Muscle layer of duodenum (tissue), 2 donors: ENCODE data around the gene VAT1L.
A peak's percentile ranks its signal among the peaks of the same experiment; 100 is the strongest.
"Not testable (repeated sequence)": the region's sequence is repeated elsewhere in the genome, so short reads cannot be mapped to it uniquely, and the experiment has no call there.

Source experiments
- H3K27ac ChIP-seq: one replicate; pipeline ENCODE4 v1.7.0; 2013; ENCODE audit warnings: mild to moderate bottlenecking, low read length
- H3K27me3 ChIP-seq: one replicate; pipeline ENCODE4 v1.7.0; 2013; ENCODE audit warnings: low read depth, mild to moderate bottlenecking, control low read depth, low read length
- H3K36me3 ChIP-seq, 2 donors: one replicate each; pipeline ENCODE4 v1.7.0; 2013; ENCODE audit warnings: low read length in 2 of 2, control low read depth in 1 of 2, mild to moderate bottlenecking in 1 of 2; ENCODE audit not compliant: insufficient read depth in 2 of 2, control insufficient read depth in 1 of 2
- H3K4me1 ChIP-seq, 2 donors: one replicate each; pipeline ENCODE4 v1.7.0; 2013; ENCODE audit warnings: low read length in 2 of 2, mild to moderate bottlenecking in 2 of 2, control low read depth in 1 of 2, moderate library complexity in 1 of 2; ENCODE audit not compliant: insufficient read depth in 2 of 2, control insufficient read depth in 1 of 2
- H3K4me3 ChIP-seq, 2 donors: one replicate each; pipeline ENCODE4 v1.7.0; 2013; ENCODE audit warnings: low read length in 2 of 2, low read depth in 1 of 2, mild to moderate bottlenecking in 1 of 2
- H3K9me3 ChIP-seq, 2 donors: one replicate each; pipeline ENCODE4 v1.7.0; 2013; ENCODE audit warnings: low read length in 2 of 2, control low read depth in 1 of 2, mild to moderate bottlenecking in 1 of 2; ENCODE audit not compliant: control insufficient read depth in 1 of 2
- donor health status: healthy.

The VAT1L gene

DNA sequence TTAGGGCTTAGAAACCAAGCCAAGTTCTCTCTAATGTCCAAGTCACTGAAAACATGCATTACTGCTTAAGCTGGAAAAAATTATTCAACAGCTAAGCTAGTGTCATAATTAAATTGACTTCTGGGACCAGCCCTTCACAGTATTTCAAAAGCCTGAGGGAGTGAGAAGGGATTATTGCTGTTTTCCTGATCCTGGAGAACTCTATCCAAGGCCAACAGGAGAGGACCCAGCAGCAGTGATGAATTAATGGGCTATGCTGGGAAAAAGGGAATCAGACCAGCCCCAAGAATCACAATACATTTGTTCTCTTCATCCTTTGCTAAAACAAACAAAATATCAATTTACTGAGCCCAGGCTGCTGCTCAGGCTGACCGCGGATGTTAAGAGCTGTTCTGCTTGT lies 199.4 kb downstream of the VAT1L start:
- Histone ChIP-seq H3K4me1 (peaks cover 0 to 2% of the 10 kb centered on the region in 2 donors), H3K27me3 (no peaks in the 10 kb centered on the region), H3K36me3 (no peaks in the 10 kb centered on the region), H3K27ac (peak overlapping the region; percentile 42), H3K9me3 (no peaks in the 10 kb centered on the region), H3K4me3 (no peak overlapping the region)

GRCh38 chr16:77989846-77990245 lies 201.5 kb downstream of the VAT1L start:
- Histone ChIP-seq H3K4me1 (peaks cover 0 to 6% of the 10 kb centered on the region in 2 donors), H3K4me3 (no peak overlapping the region), H3K9me3 (no peaks in the 10 kb centered on the region), H3K27me3 (no peaks in the 10 kb centered on the region), H3K27ac (no peak overlapping the region), H3K36me3 (no peaks in the 10 kb centered on the region)

GRCh38 chr16:77991701-77992100 lies 203.3 kb downstream of the VAT1L start:
- no peaks in the 10 kb centered on the region for H3K27me3 ChIP-seq
- H3K27ac ChIP-seq = no peak overlapping the region
- H3K9me3 ChIP-seq = peaks cover 5 to 9% of the 10 kb centered on the region in 2 donors
- no peaks in the 10 kb centered on the region for H3K36me3 ChIP-seq
- H3K4me3 ChIP-seq = no peak overlapping the region
- peaks cover 0 to 6% of the 10 kb centered on the region in 2 donors for H3K4me1 ChIP-seq

DNA sequence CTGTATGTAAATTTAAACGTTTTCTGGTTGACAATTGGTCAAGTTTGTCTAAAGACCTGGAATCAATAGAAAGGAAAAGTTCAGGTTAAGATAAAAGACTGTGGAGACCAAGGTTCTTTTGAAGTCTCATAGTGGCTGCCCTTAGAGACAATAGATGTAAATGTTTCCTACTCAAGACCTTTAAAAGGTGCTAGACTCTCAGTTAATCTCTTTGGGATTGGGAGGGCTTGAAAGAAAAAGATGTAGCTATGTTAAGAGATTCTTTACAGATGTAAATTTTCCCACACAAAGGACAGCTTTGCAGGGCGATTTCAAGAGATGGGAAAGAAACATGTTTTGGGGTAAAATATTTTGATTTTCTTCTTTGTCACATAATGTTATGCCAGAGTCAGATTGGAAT lies 204.0 kb downstream of the VAT1L start:
- not testable (repeated sequence) for H3K4me3 ChIP-seq, H3K27me3 ChIP-seq, H3K4me1 ChIP-seq, H3K9me3 ChIP-seq, H3K36me3 ChIP-seq, H3K27ac ChIP-seq

DNA sequence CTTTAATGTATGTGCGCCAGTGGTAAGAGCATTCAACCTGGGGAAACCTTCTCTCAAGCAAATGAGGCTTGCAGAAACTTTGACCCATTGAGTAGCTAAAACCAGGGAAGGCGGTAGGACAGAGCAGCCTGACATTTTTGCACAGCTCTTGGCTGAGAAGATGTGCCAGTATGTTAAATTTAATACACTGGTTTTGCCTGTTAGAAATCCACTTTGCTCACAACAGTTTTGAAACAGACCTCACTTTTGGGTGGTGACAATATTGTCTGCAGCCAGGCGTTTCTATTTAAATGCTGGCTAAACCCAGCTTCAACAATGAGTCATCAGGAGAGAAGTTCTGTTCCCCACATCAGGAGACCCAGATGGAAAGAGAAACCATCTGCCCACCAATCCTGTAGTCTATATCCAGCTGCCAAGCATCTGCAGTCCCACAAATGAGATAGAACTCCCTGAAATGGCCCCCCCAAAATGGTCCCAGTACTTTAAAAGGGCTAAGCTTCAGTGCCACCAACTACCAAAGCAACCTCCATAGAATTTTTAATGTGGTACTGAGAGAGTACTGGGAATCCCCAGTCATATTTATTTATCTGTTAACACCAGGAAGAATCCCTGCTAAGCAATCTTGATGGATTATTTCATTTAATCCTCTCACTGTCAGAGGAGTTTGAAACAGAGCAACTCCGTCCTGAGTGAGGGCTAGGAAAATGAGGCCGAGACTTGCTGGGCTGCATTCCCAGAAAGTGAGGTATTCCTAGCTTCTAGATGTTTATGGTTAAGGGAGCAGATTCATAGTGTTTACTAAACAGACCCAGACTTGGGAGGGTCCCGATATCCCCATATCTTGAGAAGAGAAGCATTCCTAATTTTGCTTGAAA lies 205.0 kb downstream of the VAT1L start:
- H3K36me3 ChIP-seq = no peaks in the 10 kb centered on the region
- no peaks in the 10 kb centered on the region for H3K27me3 ChIP-seq
- no peak overlapping the region for H3K4me3 ChIP-seq
- peak overlapping the region; percentile 86 for H3K27ac ChIP-seq
- peaks cover 5 to 9% of the 10 kb centered on the region in 2 donors for H3K9me3 ChIP-seq
- H3K4me1 ChIP-seq = peaks cover 0 to 6% of the 10 kb centered on the region in 2 donors

DNA sequence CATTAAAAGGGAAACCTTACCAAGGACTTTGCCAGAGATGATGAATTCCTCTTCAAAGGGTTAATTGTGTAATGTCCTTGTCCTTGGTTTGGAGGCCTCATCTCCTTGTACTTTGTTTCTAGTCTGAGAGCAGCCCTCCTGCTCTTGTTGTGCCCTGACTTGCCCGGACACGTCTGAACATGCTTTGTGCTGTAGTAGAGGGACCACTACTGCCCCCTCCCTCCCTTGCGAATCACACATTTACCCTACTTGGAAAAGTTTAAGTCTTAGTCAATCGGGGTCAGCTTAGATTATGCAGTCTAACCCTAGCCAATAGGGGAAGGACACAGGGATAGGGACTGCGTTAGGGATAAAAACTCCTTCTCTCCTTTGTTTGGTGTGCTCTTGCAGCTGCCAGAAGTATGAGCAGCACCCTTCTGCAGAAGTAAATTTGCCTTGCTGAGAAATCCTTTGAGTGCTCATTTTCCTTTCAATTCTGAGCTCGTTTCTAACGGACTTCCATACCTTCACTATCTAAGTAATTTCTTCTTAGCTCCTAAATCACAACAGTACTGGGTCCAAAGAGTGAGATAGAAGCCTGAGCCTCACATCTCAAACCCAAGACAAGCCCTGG lies 207.6 kb downstream of the VAT1L start:
- no peak overlapping the region for H3K4me3 ChIP-seq
- no peaks in the 10 kb centered on the region for H3K36me3 ChIP-seq
- H3K27ac ChIP-seq = no peak overlapping the region
- peaks cover 5 to 9% of the 10 kb centered on the region in 2 donors for H3K9me3 ChIP-seq
- peaks cover 0 to 6% of the 10 kb centered on the region in 2 donors for H3K4me1 ChIP-seq
- H3K27me3 ChIP-seq = no peaks in the 10 kb centered on the region

GRCh38 chr16:77998350-77999023 lies 210.1 kb downstream of the VAT1L start:
- peaks cover 5 to 9% of the 10 kb centered on the region in 2 donors for H3K9me3 ChIP-seq
- H3K27ac ChIP-seq = no peak overlapping the region
- no peak overlapping the region for H3K4me3 ChIP-seq
- H3K27me3 ChIP-seq = no peaks in the 10 kb centered on the region
- H3K36me3 ChIP-seq = no peaks in the 10 kb centered on the region
- H3K4me1 ChIP-seq = peaks cover 0 to 6% of the 10 kb centered on the region in 2 donors

DNA sequence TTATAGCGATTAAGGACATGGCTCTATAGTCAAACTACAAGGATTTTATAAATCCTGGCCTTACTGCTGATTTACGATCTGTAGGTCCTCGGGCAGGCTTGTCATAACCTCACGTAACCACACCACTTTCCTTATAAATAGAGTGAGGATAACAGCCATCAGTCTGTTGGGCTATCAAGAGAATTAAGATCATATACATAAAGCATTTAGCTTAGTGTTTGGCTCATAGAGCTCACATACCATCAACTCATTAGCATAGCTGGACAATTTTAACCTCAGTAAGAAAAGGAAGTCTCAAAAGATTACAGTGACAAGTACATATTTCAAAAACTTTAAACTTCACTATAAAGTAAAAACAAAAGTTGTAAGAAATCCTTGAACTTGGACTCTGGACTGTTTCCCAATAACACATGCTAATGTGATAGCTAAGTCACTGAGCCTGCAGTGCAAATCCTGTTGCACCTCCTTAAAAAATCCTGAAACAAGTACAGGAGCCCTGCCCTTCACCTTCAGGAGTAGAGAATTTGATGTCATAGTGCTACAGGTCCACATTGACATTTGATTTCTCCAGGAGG lies 213.2 kb downstream of the VAT1L start:
- no peak overlapping the region for H3K27ac ChIP-seq
- H3K4me1 ChIP-seq = peaks cover 0 to 6% of the 10 kb centered on the region in 2 donors
- no peak overlapping the region for H3K4me3 ChIP-seq
- no peaks in the 10 kb centered on the region for H3K36me3 ChIP-seq
- no peaks in the 10 kb centered on the region for H3K9me3 ChIP-seq
- H3K27me3 ChIP-seq = no peaks in the 10 kb centered on the region

DNA sequence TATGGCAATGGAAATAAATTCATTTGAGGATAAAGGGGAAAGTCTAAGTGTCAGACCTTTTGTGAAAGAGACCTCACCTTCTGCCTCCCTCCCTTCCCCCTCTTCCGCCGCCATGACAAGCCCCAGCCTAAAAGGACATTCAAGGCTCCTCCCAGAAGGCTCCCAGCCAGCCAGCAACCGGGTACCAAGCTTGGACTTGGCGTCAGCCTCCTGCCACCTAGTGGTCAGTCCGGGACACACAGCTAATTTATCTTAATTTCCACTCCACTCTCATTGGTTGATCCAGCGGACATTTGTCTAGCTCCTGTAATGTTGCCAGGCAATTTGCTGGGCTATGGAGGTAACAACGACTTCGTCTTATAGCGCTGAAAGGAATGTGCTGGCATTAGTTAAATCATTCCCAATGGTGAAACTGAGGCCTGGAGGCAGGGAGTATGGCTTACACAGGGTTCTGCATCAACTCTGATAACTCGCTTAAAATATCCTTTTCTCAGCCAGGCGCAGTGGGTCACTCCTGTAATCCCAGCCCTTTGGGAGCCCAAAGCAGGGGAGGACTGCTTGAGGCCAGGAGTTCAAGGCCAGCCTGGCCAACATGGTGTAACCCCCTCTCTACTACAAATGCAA lies 214.7 kb downstream of the VAT1L start:
- Histone ChIP-seq H3K4me3 (no peak overlapping the region), H3K9me3 (no peaks in the 10 kb centered on the region), H3K27me3 (no peaks in the 10 kb centered on the region), H3K4me1 (peaks cover 0 to 6% of the 10 kb centered on the region in 2 donors), H3K27ac (no peak overlapping the region), H3K36me3 (no peaks in the 10 kb centered on the region)

- no peaks in the 10 kb centered on the region for H3K9me3 ChIP-seq
- no peaks in the 10 kb centered on the region for H3K27me3 ChIP-seq
- no peaks in the 10 kb centered on the region for H3K36me3 ChIP-seq
- H3K4me1 ChIP-seq = peaks cover 0 to 6% of the 10 kb centered on the region in 2 donors
- H3K4me3 ChIP-seq = no peak overlapping the region
- H3K27ac ChIP-seq = no peak overlapping the region
Measured at GRCh38 chr16:78004517-78004916, 216.2 kb downstream of the VAT1L start.

DNA sequence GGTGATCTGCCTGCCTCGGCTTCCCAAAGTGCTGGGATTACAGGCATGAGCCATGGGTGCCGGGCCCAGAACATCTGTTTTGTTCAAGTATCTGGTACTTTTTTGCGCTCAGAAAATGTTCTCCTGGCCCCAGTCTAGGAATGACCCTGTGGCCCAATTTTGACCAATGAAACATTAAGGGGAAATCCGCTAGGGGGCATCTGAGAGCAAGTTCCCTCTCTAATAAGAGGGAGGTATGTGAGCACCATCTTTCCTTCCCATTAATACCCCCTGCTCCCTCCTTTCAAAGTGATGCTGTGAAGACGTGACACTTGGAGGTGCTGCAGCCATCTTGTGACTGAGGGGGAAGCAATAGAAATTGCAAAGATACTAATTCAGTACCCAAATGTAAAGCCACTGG lies 217.5 kb downstream of the VAT1L start:
- no peaks in the 10 kb centered on the region for H3K27me3 ChIP-seq
- no peak overlapping the region for H3K27ac ChIP-seq
- no peaks in the 10 kb centered on the region for H3K9me3 ChIP-seq
- no peak overlapping the region for H3K4me3 ChIP-seq
- H3K36me3 ChIP-seq = no peaks in the 10 kb centered on the region
- peaks cover 0 to 6% of the 10 kb centered on the region in 2 donors for H3K4me1 ChIP-seq
